Inflammatory macrophage treated with lipopolysaccharide for 1 hour (primary cell): Measurements from ENCODE around the gene ENTPD8.
"Not testable (repeated sequence)": the region's sequence is repeated elsewhere in the genome, so short reads cannot be mapped to it uniquely, and the experiment has no call there.

Experiments
- DNase-seq, 2 donors: peaks; one replicate each; pipeline ENCODE4 v3.0.0-alpha.2; 2020 to 2022

The ENTPD8 gene

GRCh38 chr9:137428841-137429545 lies 12.2 kb downstream of the ENTPD8 start:
- no peak for DNase-seq

- no peak for DNase-seq
Observed at GRCh38 chr9:137428311-137428630, 12.9 kb downstream of the ENTPD8 start.

GRCh38 chr9:137427454-137428310 lies 13.5 kb downstream of the ENTPD8 start:
- DNase-seq = no peak

GRCh38 chr9:137426018-137426681 lies 15.0 kb downstream of the ENTPD8 start:
- no peak for DNase-seq

- DNase-seq = peak in 1 of 2 donors; percentile 17
Observed at GRCh38 chr9:137423514-137424291, 17.5 kb downstream of the ENTPD8 start.

- peak; percentile 90 to 97 for DNase-seq
Observed at GRCh38 chr9:137422604-137423513, 18.3 kb downstream of the ENTPD8 start, which contains the start of the genes EXD3 and NOXA1. Gene EXD3 (minus strand): TSS chr9:137423162. CDS start chr9:137395357, 27,805 bp downstream. Gene NOXA1 (plus strand): TSS chr9:137423393. CDS start chr9:137423530, 137 bp downstream.

DNA sequence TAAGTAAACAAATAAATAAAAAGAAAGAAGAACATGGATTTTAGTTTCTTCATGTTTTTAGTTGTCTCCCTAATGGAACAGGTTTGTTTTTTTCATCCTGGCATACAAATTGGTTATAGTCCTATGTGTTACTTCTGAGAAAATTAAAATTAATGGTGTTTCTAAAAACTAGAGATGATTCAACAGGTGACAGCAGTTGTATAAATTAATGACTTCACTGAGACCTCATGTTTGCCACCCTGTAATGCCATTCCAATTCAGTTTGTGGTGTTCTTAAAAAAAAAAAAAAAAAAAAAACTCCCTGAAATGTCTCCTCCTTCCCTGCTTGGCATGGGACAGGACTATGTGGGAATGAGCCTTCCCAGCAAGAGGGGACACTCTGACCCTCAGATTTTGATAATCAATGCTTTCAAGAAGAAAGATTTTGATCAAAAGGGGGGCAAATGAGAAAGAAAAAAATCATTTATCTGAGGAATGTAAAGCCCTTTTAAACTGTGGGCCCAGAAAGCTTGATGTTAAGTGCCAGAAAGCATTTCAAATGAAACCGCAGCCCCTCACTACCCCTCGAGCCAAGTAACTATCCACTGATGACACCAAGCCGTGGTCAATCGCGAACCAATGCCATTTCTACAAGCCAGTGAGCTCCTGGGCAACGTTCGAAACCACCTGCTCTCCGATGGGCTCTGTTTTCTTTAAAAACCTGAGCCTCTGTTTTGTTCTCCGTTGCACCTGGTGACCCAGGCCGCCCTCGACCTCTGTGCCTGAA lies 19.1 kb downstream of the ENTPD8 start:
- no peak for DNase-seq

DNA sequence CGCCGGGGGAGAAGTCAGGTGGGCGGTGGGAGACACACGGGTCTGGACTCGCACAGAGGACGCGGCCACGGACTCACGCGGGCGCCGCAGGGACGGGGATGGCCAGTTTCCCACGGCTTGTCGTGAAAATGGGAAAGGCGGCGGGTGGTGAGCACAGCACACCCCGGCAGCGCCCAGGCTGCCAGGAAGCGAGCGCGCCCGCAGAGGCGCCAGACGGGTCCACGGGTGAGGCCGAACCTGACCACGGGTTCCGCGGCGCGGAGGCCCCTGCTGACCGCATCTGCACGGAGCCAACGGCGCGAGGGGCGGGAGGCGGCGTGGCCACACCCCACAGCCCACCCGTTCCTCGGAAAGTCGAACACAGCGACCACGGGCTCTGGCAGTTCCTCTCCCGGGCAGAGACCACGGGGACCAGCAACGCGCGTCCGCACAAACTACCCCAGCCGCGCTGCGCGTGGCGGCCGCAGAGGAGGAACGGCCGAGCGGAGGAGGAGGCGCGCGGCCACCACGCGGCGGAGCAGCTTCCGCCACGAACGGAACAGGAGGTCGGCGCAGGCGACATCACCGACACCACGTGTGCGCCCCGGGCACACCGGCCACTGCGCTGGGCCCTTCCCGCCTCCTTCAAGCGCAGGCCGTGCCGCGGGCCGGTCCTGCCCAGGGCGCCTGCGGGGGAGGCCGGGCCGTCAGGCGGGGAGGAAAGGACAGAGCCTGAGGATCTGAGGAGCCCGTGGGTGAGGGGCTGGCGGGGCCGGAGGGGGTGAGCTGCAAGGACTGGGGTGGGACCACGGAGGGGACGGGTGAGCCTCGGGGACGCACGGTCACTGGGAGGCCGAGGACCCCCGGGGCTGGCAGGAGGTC lies 23.8 kb downstream of the ENTPD8 start:
- DNase-seq = no peak

DNA sequence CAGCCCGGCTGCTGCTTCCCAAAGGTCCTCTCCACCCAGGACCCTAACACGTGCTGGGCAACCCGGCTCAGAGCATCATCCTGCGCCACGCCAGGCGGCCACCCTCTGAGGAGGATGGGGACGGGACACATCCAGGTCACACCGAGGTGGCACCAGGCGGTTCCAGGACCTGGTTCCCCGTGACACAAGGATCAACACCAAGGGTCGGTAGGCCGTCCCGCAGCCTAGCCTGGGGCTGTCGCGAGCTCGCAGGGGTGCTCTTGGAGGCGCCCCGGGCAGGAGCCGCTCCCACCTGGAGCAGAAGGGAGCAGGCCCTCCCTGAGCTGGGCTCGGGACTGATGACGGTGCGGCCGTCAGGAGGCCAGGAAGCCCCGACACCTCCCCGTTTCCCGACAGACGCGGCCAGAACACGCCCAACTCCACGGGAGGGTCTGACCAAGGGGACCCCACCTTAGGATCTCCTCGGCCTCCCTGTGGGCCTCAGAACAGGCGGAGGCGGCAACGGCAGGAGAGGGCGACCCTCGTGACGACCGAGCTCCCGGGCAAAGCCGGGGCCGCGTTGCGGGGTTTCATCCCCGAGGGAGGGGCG lies 24.5 kb downstream of the ENTPD8 start:
- no peak for DNase-seq

- DNase-seq = no peak
Observed at GRCh38 chr9:137416006-137416562, 25.1 kb downstream of the ENTPD8 start.

GRCh38 chr9:137415451-137415850 lies 25.7 kb downstream of the ENTPD8 start:
- no peak for DNase-seq

DNA sequence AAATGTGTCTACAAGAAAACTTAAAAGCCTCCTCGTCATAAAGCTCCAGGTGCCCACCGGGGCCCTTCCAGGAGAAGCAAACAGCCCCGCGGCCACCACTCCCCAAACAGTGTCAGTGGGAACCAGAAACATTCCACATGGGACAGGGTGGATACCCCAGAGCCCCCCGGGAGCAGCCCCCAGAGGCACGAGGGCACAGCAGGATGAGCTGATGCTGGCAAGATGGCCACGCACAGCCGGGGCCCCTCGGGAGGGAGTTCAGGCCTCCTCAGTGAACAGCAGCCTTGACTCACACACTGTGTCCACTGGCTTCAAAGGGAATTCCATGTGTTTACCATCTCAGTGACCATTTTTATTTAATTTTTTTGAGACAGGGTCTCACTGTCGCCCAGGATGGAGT lies 28.7 kb downstream of the ENTPD8 start:
- no peak for DNase-seq

GRCh38 chr9:137411645-137412380 lies 29.3 kb downstream of the ENTPD8 start:
- peak in 1 of 2 donors; percentile 28 for DNase-seq

DNA sequence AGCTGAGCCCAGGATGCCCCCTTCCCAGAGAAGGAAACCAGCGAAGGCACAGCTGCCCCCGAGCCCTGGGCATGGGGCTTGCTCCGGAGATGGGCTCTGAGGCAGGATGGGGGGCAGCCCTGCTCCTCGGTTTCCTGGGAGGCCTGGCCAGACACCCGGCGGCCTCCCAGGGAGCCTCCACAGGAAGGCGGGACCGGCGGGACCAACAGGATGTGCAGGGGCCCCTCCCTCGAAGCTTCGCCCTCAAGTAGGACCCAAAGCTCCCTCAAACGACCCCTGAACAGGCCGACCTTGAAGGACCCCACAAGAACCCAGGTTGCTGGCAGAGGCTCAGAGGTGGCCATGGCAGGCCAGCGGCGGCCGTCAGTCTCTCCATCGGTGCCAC lies 29.9 kb downstream of the ENTPD8 start:
- DNase-seq = no peak

- DNase-seq = no peak
Observed at GRCh38 chr9:137410891-137411249, 30.3 kb downstream of the ENTPD8 start.

- not testable (repeated sequence) for DNase-seq
Observed at GRCh38 chr9:137410236-137410890, 30.8 kb downstream of the ENTPD8 start.

- DNase-seq = no peak
Observed at GRCh38 chr9:137409515-137409914, 31.6 kb downstream of the ENTPD8 start.
